ENCODE results near the gene ARHGAP32.
A peak's percentile ranks its signal among the peaks of the same experiment; 100 is the strongest.
"Not testable (repeated sequence)": the region's sequence is repeated elsewhere in the genome, so short reads cannot be mapped to it uniquely, and the experiment has no call there.

ARHGAP32 gene

DNA sequence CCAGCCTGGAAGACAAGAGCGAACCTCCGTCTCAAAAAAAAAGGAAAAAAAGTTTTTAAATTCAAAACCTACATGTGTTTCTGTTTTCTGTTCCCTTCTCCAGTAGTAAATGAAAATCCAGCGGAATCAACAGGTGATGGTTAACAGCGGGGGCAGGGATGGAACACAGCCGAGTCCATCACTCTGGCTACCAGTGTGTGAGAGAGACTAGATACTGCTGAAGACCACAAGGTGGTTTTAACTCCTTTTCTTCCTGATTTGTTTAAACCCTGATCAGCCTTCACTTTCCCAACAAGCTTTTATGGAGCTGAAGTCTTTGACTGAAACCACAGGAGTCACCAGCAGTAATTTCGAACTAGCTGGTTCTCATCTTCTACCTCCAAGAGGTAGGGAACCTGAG is 3.6 kb upstream of the ARHGAP32 start:
- DNase-seq, result no peak

GRCh38 chr11:129191649-129192048 is 476 bp downstream of the ARHGAP32 start:
- no peak for DNase-seq

GRCh38 chr11:129190087-129190486 is 2.0 kb downstream of the ARHGAP32 start:
- no peak for DNase-seq

DNA sequence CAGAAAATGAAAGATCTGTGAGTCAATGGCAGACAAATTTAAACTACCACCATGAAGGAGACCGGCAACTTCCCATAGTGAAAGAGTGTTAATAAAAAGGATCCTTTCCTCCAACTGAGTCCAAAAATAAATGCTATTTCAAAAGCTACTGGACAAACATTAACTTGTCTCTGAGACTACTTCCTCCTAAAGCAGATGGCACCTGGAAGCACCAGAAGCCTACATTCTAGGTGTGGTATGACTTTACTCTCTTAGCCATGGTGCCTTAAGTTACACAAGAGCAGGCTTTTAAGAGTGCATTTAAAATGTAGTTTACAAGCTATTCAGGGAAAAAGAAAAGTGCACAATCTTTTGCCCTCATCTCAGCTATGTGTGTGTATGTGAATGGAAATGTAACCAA is 2.5 kb downstream of the ARHGAP32 start:
- no peak for DNase-seq

DNA sequence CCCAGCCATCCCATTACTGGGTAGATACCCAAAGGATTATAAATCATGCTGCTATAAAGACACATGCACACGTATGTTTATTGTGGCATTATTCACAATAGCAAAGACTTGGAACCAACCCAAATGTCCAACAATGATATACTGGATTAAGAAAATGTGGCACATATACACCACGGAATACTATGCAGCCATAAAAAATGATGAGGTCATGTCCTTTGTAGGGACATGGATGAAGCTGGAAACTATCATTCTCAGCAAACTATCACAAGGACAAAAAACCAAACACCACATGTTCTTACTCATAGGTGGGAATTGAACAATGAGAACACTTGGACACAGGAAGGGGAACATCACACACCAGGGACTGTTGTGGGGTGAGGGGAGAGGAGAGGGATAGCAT is 7.0 kb downstream of the ARHGAP32 start:
- DNase-seq, result not testable (repeated sequence)

- no peak for DNase-seq
These were observed 7.5 kb downstream of the ARHGAP32 start for GRCh38 chr11:129184581-129184980.

GRCh38 chr11:129167315-129167714 is 24.8 kb downstream of the ARHGAP32 start:
- DNase-seq, result no peak

DNA sequence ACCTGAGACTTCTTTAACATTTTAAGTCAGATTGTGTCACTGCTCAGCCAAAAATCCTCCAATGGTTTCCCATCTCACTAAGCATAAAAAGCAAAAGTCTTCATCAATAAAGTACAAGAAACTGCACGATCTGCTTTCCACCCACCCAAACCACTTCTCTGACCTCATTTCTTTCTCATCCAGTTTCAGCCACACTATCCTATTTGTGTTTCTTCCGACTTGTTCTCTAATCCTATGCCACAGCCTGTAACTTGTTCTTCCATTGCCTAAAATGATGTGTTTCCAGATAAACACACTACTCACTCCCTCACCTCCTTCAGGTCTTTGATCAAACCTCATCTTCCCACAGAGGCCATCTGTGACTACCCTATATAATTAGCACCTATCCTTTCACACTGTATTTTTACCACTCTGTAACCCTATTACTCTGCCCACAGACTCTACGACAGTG is 28.4 kb downstream of the ARHGAP32 start:
- no peak for DNase-seq

DNA sequence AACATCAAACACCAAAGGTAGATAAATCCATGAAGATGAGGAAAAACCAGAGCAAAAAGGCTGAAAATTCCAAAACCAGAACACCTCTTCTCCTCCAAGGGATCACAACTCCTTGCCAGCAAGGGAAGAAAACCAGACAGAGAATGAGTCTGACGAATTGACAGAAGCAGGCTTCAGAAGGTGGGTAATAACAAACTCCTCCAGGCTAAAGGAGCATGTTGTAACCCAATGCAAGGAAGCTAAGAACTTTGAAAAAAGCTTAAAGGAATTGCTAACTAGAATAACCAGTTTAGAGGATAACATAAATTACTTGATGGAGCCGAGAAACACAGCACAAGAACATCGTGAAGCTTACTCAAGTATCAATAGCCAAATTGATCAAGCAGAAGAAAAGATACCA is 35.0 kb downstream of the ARHGAP32 start:
- not testable (repeated sequence) for DNase-seq

GRCh38 chr11:129155745-129156144 is 36.4 kb downstream of the ARHGAP32 start:
- no peak for DNase-seq

DNA sequence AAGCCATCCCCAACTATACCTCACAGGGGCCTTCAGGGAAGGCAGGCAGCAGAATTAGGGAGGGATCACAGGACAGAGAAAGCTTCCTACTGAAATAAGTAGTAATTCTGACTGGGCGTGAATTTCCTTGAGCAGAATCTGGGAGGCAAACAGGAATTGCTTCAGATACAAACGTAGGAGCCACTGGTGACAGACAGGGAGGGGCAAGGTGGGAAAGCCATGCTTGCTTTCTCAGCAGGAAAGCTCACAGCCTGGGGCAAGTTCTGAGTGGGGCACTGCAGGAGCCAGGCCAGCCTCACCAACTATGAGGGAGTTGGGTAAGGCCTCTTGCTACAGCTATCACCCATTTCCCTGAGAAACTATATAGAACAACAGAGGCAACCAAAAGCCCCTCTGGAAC is 43.6 kb downstream of the ARHGAP32 start:
- no peak for DNase-seq

DNA sequence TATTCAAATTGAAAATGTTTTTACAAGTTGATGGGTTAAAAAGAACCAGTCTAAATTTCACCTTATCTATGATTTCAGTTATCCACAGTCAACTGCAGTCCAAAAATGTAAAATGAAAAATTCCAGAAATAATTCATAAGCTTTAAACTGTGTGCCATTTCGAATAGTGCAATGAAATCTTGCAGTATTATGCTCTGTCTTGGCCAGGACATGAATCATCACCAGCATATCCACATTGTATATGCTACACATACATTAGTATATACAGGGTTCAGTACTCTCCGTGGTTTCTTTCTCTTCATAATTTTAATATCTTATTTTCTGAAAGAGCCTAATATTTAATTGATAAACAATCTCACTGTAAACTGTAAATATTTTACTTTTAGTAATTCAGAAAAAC is 45.9 kb downstream of the ARHGAP32 start:
- no peak for DNase-seq

DNA sequence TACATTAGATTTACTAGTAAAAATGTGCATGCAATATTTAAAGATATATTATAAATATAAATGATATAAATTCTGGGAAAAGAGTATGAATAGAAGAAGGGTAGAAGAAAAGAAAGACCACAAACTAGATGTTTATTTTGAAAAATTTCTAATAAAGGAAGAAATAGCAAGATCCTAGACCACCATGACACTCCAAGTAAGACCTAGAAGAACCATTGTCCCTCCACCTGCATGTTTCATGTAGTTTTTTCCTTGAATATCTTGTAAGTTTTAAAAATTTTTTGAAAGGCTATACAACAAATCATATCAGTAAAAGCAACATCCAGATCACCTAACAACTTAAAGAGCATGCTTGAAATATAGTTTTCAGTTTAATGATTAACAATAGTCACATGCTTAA is 46.8 kb downstream of the ARHGAP32 start:
- DNase-seq, result no peak

DNA sequence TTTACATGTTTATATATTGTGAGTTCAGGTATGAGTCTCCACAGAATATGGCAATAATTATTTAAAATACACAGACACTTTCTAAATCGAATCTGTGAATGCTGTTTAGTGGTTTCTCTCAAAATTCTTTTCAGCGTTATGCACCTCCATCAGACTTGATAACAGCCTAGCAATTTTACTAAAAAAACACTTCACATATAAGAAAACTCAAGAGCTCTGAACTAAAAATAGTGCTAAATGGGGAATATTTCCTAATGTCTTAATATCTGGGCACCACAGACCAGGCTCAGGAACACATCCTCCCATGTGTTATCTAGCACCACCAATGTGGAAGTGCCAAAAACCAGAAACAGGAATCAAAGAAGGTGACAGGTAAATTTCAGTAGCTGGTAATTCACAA is 47.9 kb downstream of the ARHGAP32 start:
- DNase-seq, result no peak

DNA sequence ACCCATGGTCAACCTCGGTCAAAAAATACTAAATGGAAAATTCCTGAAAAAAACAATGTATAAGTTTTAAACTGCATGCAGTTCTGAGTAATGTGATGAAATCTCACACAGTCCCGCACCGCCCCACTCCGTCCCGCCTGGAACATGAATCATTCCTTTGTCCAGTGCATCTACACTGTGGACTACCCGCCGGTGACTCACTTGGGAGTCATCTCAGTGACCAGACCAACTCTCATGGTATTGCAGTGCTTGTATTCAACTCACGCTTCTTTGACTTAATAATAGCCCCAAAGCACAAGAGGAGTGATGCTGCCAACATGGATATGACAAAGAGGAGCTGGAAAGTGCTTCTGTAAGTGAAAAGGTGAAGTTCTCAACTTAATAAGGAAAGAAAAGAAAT is 48.8 kb downstream of the ARHGAP32 start:
- DNase-seq, result peak; percentile 64

GRCh38 chr11:129141748-129142523 is 50.2 kb downstream of the ARHGAP32 start:
- DNase-seq, result no peak

DNA sequence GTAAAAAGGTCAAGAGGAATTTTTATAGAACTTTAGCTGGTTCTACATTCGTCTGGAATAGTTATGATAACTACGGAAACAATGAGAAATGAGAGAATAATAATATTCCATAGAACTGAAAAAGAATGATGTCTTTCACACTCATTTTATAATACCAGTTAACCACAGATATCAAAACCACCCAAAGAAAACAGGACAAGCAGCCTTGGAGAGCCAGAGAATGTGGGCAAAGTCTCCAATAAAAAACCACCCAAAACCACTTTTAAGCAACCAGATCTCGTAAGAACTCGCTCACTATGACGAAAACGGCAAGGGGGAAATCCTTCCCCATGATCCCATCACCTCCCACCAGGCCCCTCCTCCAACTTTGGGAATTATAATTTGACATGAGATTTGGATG is 60.8 kb downstream of the ARHGAP32 start:
- no peak for DNase-seq

DNA sequence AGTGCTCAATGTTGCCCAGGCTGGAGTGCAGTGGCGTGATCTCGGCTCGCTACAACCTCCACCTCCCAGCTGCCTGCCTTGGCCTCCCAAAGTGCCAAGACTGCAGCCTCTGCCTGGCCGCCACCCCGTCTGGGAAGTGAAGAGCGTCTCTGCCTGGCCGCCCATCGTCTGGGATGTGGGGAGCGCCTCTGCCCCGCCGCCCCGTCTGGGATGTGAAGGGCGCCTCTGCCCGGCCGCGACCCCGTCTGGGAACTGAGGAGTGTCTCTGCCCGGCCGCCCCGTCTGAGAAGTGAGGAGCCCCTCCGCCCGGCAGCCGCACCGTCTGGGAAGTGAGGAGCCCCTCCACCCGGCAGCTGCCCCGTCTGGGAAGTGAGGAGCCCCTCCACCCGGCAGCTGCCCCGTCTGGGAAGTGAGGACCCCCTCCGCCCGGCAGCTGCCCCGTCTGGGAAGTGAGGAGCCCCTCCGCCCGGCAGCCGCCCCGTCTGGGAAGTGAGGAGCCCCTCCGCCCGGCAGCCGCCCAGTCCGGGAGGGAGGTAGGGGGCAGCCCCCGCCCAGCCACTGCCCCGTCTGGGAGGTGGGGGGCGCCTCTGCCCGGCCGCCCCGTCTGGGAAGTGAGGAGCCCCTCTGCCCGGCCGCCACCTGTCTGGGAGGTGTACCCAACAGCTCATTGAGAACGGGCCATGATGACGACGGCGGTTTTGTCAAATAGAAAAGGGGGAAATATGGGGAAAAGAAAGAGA is 63.1 kb downstream of the ARHGAP32 start:
- not testable (repeated sequence) for DNase-seq

- no peak for DNase-seq
These were observed 73.1 kb downstream of the ARHGAP32 start for GRCh38 chr11:129119036-129119435.

DNA sequence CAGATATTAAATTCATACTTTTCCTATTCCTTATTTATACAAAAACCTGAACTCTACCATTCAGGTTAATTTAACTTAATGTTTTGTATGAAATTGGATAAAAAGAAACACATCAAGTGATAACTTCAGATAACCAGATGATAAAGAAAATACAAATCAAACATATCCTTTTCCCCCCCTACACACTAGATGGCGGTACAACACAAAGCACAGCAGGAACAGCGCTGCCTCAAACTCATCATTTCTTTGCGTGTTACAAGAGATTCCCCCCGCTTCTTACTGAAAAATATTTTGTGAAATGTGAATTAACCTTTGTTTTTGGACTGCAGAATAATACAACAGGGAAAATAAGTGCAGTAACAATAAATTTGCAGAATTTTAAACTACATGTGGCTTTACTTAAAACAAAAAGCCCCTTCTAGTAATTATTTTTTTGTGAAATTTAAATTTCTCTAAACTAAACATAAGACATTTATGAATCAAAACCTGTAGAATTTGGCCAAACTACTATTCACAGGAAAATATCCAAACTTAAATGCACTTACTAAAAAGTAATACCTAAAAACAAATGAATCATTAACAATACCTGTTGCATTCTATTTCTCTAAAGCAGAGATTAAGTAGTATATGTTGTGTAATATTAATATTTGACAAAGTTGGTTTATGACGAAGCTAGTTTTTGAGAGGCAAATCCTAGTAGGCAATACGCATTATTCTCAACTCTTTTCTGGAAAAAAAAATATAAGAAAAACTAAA is 74.4 kb downstream of the ARHGAP32 start:
- peak; percentile 71 for DNase-seq

GRCh38 chr11:129115652-129116586 is 76.2 kb downstream of the ARHGAP32 start:
- DNase-seq, result no peak

DNA sequence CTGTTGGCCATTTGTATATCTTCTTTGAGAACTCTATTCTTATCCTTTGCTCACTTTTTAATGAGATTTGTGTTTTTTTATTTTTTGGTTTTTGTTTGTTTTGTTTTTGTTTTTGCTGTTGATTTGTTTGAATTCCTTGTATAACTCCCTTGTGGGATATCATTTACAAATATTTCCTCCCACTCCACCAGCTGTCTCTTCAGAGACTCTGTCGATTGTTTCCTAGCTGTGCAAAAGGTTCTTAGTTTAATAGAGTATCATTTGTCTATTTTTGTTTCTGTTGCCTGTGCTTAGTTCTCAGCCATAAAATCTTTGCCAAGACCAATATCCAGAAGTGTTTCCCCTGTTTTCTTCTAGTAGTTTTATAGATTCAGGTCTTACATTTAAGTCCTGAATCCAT is 82.4 kb downstream of the ARHGAP32 start:
- no peak for DNase-seq

Data from femur (tissue), 1 donor.